Suppressor macrophage treated with lipopolysaccharide for 1 hour (primary cell): ENCODE data around the gene ATP5F1E.

Source experiments
- DNase-seq, 3 donors: peaks; one replicate each; pipeline ENCODE4 v3.0.0-alpha.2; 2020 to 2022

Gene ATP5F1E

GRCh38 chr20:59005523-59006166, 26.5 kb downstream of the ATP5F1E start:
- no peak for DNase-seq

- DNase-seq = peak; percentile 81 to 86 (median 82)
Observed at GRCh38 chr20:59004763-59005522, 27.2 kb downstream of the ATP5F1E start.

- DNase-seq = peak; percentile 94 to 97 (median 95)
Observed at GRCh38 chr20:59004493-59004762, 27.7 kb downstream of the ATP5F1E start.

GRCh38 chr20:59003836-59004492, 28.2 kb downstream of the ATP5F1E start:
- DNase-seq = no peak

- DNase-seq = no peak
Observed at GRCh38 chr20:59002874-59003399, 29.2 kb downstream of the ATP5F1E start.

GRCh38 chr20:59002388-59002787, 29.7 kb downstream of the ATP5F1E start:
- DNase-seq = no peak

- no peak for DNase-seq
Observed at GRCh38 chr20:59001449-59002171, 30.5 kb downstream of the ATP5F1E start.

- no peak for DNase-seq
Observed at GRCh38 chr20:59001068-59001448, 31.1 kb downstream of the ATP5F1E start.

GRCh38 chr20:59000326-59000725, 31.8 kb downstream of the ATP5F1E start:
- no peak for DNase-seq

- DNase-seq = no peak
Observed at GRCh38 chr20:58998656-58999055, 33.5 kb downstream of the ATP5F1E start.

GRCh38 chr20:58997141-58997770, 34.9 kb downstream of the ATP5F1E start:
- DNase-seq = no peak

GRCh38 chr20:58996226-58996611, 35.9 kb downstream of the ATP5F1E start:
- DNase-seq = no peak

GRCh38 chr20:58995461-58996225, 36.5 kb downstream of the ATP5F1E start:
- DNase-seq = no peak

GRCh38 chr20:58994390-58995159, 37.6 kb downstream of the ATP5F1E start:
- no peak for DNase-seq

GRCh38 chr20:58993332-58994248, 38.5 kb downstream of the ATP5F1E start:
- DNase-seq = no peak

- DNase-seq = no peak
Observed at GRCh38 chr20:58992911-58993310, 39.2 kb downstream of the ATP5F1E start.

GRCh38 chr20:58991715-58992114, 40.4 kb downstream of the ATP5F1E start:
- no peak for DNase-seq

- DNase-seq = no peak
Observed at GRCh38 chr20:58990651-58991445, 41.3 kb downstream of the ATP5F1E start.

- no peak for DNase-seq
Observed at GRCh38 chr20:58989196-58989595, 42.9 kb downstream of the ATP5F1E start.
